BE2C (cell line): ENCODE data around the gene SLC13A5.

Experiments
- DNase-seq: peaks from one replicate; pipeline ENCODE4 v3.0.0-alpha.2; 2020
- H3K27me3 ChIP-seq: fragments of 250-450 bp; sonication (Bioruptor Pico); 2 replicates; pipeline ENCODE4 v1.5.1; 2020; ENCODE audit warnings: mild to moderate bottlenecking
- H3K36me3 ChIP-seq: fragments of 250-450 bp; sonication (Bioruptor Pico); 2 replicates; pipeline ENCODE4 v1.5.1; 2020; ENCODE audit warnings: mild to moderate bottlenecking
- H3K4me1 ChIP-seq: fragments of 250-450 bp; sonication (Bioruptor Pico); 2 replicates; pipeline ENCODE4 v1.5.1; 2020
- H3K4me3 ChIP-seq: 2 replicates; pipeline ENCODE4 v1.5.1; 2011; ENCODE audit warnings: low read depth, low read length
- H3K9me3 ChIP-seq: fragments of 250-450 bp; sonication (Bioruptor Pico); 2 replicates; pipeline ENCODE4 v1.5.1; 2020
- TF ChIP-seq, protein P1 (sequence below): IDR thresholded peaks from 2 replicates; pipeline ENCODE4 v1.5.1; 2012; ENCODE audit warnings: mild to moderate bottlenecking, low read depth, low read length

The SLC13A5 gene

DNA sequence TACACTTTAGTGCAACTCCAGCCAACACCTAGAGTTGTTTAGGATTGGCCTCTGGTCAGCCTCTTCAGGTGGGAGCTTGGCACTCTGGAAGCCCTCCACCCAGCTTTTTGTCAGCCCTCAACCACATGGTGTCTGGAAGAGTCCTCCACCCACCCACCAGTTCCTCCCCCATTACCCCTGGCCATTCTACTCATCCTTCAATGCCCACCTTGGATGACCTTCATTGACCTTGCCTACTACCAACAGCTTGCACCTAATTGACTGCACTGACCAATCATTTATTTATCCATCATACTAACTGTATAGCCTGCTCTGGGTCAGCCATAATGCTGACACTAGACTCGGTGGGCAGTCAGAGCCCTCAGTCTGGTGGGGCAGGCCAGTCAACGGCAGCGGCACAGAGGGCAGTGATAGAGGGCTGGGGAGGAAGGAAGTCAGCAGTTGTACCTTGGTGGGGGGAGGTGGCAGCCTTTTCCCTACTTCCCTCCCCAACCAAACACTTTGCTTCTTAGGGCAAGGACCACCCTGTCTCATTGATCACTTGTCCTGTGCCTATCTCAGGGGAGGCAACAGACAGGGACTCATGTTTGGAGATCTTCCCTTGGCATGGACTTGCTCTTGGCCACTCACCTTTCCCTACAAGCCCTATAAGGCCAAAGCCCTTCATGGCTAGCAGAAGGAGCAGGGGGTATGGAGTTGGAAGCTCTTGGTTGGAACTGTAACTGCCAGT is 29.3 kb downstream of the SLC13A5 start:
- Histone ChIP-seq H3K27me3 (no peaks in the 10 kb centered on the region), H3K36me3 (no peaks in the 10 kb centered on the region), H3K4me3 (no peak overlapping the region), H3K4me1 (no peaks in the 10 kb centered on the region), H3K9me3 (no peaks in the 10 kb centered on the region)
- DNase-seq = no peak
- TF ChIP-seq, protein P1, sequence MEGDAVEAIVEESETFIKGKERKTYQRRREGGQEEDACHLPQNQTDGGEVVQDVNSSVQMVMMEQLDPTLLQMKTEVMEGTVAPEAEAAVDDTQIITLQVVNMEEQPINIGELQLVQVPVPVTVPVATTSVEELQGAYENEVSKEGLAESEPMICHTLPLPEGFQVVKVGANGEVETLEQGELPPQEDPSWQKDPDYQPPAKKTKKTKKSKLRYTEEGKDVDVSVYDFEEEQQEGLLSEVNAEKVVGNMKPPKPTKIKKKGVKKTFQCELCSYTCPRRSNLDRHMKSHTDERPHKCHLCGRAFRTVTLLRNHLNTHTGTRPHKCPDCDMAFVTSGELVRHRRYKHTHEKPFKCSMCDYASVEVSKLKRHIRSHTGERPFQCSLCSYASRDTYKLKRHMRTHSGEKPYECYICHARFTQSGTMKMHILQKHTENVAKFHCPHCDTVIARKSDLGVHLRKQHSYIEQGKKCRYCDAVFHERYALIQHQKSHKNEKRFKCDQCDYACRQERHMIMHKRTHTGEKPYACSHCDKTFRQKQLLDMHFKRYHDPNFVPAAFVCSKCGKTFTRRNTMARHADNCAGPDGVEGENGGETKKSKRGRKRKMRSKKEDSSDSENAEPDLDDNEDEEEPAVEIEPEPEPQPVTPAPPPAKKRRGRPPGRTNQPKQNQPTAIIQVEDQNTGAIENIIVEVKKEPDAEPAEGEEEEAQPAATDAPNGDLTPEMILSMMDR = no peak

DNA sequence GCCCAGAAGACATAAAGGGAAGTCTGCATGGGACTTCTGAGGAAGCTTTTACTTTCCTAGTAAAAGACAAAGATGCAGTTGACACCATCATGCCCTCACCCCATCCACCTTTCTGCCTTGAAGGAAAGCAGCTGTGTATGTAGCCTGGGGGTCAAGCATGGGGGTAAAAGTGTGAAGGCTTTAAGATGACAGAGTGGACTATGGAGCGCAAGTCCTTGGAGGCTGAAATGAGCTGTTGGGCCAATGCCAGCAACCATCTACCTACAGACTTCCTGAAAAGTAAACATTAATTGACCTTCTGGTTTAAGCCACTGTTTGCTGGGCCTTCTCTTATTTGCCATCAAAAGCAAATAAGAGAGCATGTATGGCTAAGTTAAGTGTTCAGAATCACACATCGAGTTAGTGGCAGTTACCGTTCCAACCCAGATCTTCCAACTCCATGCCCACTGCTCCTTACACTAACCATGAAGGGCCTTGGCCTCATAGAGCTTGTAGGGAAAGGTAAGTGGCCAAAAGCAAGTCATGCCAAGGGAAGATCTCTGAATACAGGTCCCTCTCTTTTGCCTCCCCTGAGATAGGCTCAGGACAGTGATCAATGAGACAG is 30.0 kb downstream of the SLC13A5 start:
- DNase-seq = no peak
- TF ChIP-seq, protein P1 = no peak
- Histone ChIP-seq H3K4me3 (no peak overlapping the region), H3K4me1 (no peaks in the 10 kb centered on the region), H3K9me3 (no peaks in the 10 kb centered on the region), H3K36me3 (no peaks in the 10 kb centered on the region), H3K27me3 (no peaks in the 10 kb centered on the region)

DNA sequence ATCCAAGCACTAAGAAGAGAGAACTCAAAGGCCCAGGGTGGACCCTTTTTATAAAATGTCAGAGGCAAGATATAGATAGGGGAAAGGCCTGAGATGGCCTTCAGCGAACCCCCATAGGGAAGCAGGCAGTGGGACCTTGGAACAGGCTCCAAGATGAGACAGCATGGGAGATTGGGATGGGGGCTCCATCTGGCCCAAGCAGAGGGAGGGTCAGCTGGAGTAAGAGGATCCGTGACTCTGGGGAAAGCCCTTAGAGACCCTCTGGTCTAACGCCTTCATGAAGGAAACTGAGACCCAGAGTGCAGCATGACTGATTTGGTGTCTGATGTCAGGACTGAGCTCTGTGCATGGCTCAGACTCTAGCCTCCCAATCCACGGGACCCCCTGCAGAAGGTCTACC is 30.8 kb downstream of the SLC13A5 start:
- no peaks in the 10 kb centered on the region for H3K36me3 ChIP-seq
- DNase-seq = no peak
- H3K4me1 ChIP-seq = no peaks in the 10 kb centered on the region
- no peaks in the 10 kb centered on the region for H3K9me3 ChIP-seq
- no peaks in the 10 kb centered on the region for H3K27me3 ChIP-seq
- no peak overlapping the region for H3K4me3 ChIP-seq
- TF ChIP-seq, protein P1 = no peak

DNA sequence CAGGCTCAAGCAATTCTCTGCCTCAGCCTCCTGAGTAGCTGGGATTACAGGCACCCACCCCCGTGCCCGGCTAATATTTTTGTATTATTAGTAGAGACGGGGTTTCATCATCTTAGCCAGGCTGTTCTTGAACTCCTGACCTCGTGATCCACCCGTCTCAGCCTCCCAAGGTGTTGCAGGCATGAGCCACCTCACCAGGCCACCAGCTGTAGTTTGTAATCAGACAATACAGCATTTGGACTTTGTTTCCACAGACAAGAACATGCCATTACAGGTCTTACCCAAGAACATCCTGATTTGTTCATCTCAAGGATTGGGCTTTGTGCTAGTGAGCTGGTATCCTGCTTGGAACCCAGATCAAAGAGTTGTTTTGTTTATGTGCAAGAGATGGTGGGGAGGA is 31.5 kb downstream of the SLC13A5 start:
- Histone ChIP-seq H3K9me3 (no peaks in the 10 kb centered on the region), H3K4me1 (no peaks in the 10 kb centered on the region), H3K4me3 (no peak overlapping the region), H3K36me3 (no peaks in the 10 kb centered on the region), H3K27me3 (no peaks in the 10 kb centered on the region)
- no peak for DNase-seq
- TF ChIP-seq, protein P1 = no peak

DNA sequence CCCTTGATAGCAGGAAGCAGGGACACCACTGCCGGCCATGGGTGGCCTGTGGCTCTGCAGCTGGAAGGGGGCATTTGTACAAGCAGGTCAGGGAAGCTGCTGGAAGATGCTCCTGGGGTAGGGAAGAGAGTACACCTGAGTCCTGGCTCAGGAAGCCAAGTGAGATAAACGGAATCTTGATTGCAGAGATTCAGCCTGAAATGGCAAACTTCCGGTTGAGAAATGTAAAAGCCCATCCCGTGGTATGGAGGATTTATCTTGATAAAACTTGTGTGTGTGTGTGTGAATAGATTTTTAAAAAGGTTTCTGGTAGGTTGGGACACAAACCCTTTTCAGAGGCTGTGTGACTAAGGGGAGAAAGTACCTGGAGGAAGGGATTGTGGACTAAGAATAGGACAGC is 32.0 kb downstream of the SLC13A5 start:
- H3K4me3 ChIP-seq = no peak overlapping the region
- no peak for DNase-seq
- TF ChIP-seq, protein P1 = no peak
- H3K36me3 ChIP-seq = no peaks in the 10 kb centered on the region
- H3K27me3 ChIP-seq = no peaks in the 10 kb centered on the region
- H3K4me1 ChIP-seq = no peaks in the 10 kb centered on the region
- H3K9me3 ChIP-seq = no peaks in the 10 kb centered on the region

DNA sequence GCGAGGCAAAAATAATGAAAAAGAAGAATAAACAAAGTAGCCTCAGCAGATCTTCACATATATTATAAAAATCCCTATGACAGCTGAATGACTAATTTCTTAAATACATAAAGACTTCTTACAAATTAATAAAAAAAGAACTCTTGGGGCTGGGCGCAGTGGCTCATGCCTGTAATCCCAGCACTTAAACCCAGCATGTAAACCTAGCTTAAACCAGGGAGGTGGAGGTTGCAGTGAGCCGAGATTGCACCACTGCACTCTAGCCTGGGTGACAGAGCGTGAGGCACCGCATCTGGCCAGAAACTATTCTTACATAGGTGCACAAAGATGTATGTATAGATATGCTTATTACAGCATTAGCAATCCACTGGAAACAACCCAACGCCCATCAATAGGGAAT is 33.9 kb downstream of the SLC13A5 start:
- H3K27me3 ChIP-seq = no peaks in the 10 kb centered on the region
- no peaks in the 10 kb centered on the region for H3K36me3 ChIP-seq
- no peaks in the 10 kb centered on the region for H3K4me1 ChIP-seq
- DNase-seq = no peak
- no peaks in the 10 kb centered on the region for H3K9me3 ChIP-seq
- TF ChIP-seq, protein P1 = no peak
- H3K4me3 ChIP-seq = no peak overlapping the region
